ENCODE results near the gene HAUS5. TPM values are rescaled to one million over a fixed set of nuclear protein-coding genes. Genes with fewer than 3 reads are reported as not detected.
A peak's percentile ranks its signal among the peaks of the same experiment; 100 is the strongest.

Gene HAUS5
- total and polyA plus RNA-seq, 8 donors: 12.1 to 32.7 (median 24.8) TPM

DNA sequence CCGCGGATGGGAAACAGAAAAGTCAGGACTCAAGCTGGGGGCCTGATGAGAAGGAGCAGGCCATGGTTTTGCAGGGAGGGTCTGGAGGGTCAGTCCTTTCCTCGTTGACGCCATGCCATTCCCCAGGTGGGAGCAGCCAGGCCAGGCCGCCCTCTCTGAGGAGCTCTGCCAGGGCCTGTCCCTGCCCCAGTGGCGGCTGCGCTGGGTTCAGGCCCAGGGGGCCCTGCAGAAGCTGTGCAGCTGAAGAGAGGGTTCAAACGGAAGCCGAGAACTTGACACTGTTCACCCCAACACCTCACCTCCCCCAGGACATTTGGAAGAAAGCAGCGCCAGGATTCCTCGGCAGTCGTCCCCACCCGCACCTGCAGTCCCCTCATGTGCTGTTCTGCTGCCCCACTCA, 10.2 kb downstream of the HAUS5 start:
- ATAC-seq (no peak), DNase-seq (no peak)
- no peaks in the 10 kb centered on the region for H3K27me3 ChIP-seq
- H3K4me3 ChIP-seq: no peak overlapping the region
- TF ChIP-seq, protein P1, sequence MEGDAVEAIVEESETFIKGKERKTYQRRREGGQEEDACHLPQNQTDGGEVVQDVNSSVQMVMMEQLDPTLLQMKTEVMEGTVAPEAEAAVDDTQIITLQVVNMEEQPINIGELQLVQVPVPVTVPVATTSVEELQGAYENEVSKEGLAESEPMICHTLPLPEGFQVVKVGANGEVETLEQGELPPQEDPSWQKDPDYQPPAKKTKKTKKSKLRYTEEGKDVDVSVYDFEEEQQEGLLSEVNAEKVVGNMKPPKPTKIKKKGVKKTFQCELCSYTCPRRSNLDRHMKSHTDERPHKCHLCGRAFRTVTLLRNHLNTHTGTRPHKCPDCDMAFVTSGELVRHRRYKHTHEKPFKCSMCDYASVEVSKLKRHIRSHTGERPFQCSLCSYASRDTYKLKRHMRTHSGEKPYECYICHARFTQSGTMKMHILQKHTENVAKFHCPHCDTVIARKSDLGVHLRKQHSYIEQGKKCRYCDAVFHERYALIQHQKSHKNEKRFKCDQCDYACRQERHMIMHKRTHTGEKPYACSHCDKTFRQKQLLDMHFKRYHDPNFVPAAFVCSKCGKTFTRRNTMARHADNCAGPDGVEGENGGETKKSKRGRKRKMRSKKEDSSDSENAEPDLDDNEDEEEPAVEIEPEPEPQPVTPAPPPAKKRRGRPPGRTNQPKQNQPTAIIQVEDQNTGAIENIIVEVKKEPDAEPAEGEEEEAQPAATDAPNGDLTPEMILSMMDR (IDR thresholded peaks at IDR 0.05): no peak
- H3K9me3 ChIP-seq: no peaks in the 10 kb centered on the region
- peaks cover 0 to 14% of the 10 kb centered on the region in 2 donors for H3K36me3 ChIP-seq
- peaks cover 0 to 2% of the 10 kb centered on the region in 2 donors for H3K4me1 ChIP-seq
- intact Hi-C loops (cut with DNase I): no loop called here
- H3K27ac ChIP-seq: no peak overlapping the region

DNA sequence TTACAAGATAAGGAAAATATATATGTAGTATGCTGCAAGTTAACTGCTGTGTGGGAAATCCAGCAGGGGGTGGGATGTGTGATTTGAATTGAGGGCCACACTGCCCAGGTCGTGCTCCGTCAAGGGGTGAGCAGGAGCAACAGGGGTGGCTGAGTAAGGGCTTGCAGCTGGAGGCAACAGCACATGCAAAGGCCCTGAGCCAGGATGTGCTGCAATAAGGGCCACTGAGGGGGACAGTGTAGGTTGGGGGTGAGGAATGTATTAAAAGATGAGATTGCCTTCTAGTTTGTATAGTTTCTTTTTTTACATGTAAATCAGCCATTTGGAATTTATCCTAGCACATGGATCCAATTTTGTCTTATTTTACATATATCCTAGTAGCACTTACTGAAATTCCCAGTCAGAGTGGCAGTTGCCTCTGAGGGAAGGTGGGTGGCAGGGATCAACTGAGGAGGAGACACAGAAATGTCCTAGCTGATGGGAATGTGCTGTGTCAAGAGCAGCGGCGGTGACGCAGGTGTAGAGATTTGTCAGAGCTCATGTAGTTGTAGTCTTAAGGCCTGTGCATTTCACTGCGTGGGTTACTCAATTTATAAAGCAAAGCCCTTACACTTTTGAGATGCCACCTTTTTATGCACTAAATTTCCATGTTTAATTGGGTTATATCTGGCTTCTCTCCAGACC, 10.9 kb downstream of the HAUS5 start:
- peaks cover 0 to 13% of the 10 kb centered on the region in 2 donors for H3K36me3 ChIP-seq
- no peak overlapping the region for H3K4me3 ChIP-seq
- peaks cover 0 to 7% of the 10 kb centered on the region in 2 donors for H3K4me1 ChIP-seq
- no peaks in the 10 kb centered on the region for H3K27me3 ChIP-seq
- H3K27ac ChIP-seq: no peak overlapping the region
- TF ChIP-seq, protein P1 (IDR thresholded peaks at IDR 0.05): no peak
- DNase-seq: no peak
- no peaks in the 10 kb centered on the region for H3K9me3 ChIP-seq
- ATAC-seq: no peak
- intact Hi-C loops (cut with DNase I): no loop called here

DNA sequence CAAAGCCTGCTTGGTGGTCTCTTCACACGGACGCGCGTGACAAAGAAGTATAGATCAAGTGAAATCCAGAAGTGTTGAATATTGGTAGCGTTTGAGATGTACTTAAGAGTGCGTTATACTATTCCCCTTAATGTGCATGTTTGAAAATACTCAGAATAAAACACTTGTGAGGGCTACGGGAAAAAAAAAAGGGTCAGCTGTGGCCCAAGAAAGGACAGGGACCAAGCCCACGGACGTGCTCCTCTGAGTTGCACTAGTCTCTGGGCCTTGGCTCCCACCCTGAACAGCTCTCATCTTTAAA, 15.7 kb downstream of the HAUS5 start:
- DNase-seq: no peak
- H3K36me3 ChIP-seq: peaks cover 0 to 31% of the 10 kb centered on the region in 2 donors
- no peaks in the 10 kb centered on the region for H3K9me3 ChIP-seq

DNA sequence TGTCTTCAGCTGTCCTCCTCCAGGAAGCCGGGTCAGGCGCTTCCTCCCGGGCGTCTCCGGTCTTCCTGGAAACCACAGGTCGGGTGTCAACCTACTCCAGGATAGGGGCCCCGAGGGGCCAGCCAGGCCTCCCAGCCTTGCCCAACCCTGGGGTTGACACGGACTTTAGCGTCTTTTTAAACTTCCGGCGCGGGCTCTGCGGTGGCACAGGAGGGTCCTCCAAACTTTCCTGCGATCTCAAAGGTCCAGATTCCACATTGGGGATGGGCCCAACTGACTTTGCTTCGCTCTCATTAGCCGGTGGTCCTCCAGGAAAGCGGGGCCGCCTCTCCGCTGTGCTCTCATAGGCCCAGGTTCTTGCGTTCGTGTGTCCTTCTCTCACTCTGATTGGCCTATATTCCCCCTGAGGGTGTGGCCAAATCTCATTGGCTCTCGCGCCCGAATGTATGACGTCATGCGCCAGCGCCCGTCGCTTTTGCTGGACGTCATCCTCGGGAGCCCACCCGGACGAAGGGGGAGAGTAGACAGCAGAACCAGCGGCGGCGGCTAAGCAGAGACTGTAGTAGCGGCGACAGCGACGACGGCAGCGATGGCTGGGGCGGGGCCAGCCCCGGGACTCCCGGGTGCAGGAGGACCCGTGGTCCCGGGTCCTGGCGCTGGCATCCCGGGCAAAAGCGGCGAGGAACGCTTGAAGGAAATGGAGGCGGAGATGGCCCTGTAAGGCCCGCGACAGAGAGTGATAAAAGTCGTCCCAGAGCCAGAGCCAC, 16.2 kb downstream of the HAUS5 start, which contains the start of gene RBM42:
TSS of gene RBM42 (plus strand) at position 472 of the 767 bp plus-strand sequence. CDS start at position 590, 118 bp downstream.
- Histone ChIP-seq H3K9me3 (no peaks in the 10 kb centered on the region), H3K27ac (peak within 1 kb of the TSS; percentile 90 to 95), H3K4me3 (peak within 1 kb of the TSS; percentile 92 to 95), H3K36me3 (peaks cover 0 to 36% of the 10 kb centered on the region in 2 donors), H3K27me3 (no peaks in the 10 kb centered on the region), H3K4me1 (peaks cover 4 to 29% of the 10 kb centered on the region in 2 donors)
- intact Hi-C loops (cut with DNase I): no loop called here
- ATAC-seq (peak; percentile 100), DNase-seq (peak; percentile 93 to 99 (median 98))
- TF ChIP-seq, protein P1 (IDR thresholded peaks at IDR 0.05): no peak

More for the DNA sequence above, 15.7 kb downstream of the HAUS5 start:
- peaks cover 4 to 29% of the 10 kb centered on the region in 2 donors for H3K4me1 ChIP-seq
- no peak for ATAC-seq
- H3K27me3 ChIP-seq: no peaks in the 10 kb centered on the region
- TF ChIP-seq, protein P1 (IDR thresholded peaks at IDR 0.05): no peak
- intact Hi-C loops (cut with DNase I): no loop called here
- H3K27ac ChIP-seq: peak overlapping the region; percentile 90 to 95
- peak overlapping the region; percentile 92 to 95 for H3K4me3 ChIP-seq

DNA sequence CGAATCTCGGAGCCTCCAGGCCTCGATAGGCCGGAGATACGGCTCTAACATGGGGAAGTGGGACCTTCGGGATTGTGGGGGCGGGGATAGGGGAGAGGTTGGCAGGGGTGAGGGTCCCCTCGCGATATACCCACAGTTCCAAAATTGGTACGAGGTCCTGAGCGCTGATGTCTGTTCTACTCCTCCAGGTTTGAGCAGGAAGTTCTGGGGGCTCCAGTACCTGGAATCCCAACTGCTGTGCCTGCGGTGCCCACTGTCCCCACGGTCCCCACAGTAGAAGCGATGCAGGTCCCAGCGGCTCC, 16.7 kb downstream of the HAUS5 start:
- TF ChIP-seq, protein P1 (IDR thresholded peaks at IDR 0.05): no peak
- H3K4me3 ChIP-seq: peak overlapping the region; percentile 92 to 95
- H3K36me3 ChIP-seq: peaks cover 0 to 42% of the 10 kb centered on the region in 2 donors
- H3K9me3 ChIP-seq: no peaks in the 10 kb centered on the region
- ATAC-seq (no peak), DNase-seq (no peak)
- H3K4me1 ChIP-seq: peaks cover 4 to 29% of the 10 kb centered on the region in 2 donors
- no peaks in the 10 kb centered on the region for H3K27me3 ChIP-seq
- intact Hi-C loops (cut with DNase I): no loop called here
- H3K27ac ChIP-seq: peak overlapping the region; percentile 90 to 95
